Spleen (tissue), 11 donors: ENCODE measurements around the gene DNAJC10. TPM values are rescaled to one million over a fixed set of nuclear protein-coding genes. Genes with fewer than 3 reads are reported as not detected.

Experiments used
- DNase-seq: peaks from one replicate; pipeline ENCODE4 v3.0.0-alpha.2; 2020
- H3K27ac ChIP-seq, 8 donors: fragments of 200-600 bp; sonication (generic) in 7 of 8; 1 replicate in 4 of 8; 2 replicates in 4 of 8; pipeline versions ENCODE4 v1.5.0 to v1.8.0; 2016 to 2021; ENCODE audit warnings: inconsistent platforms in 4 of 8, mild to moderate bottlenecking in 4 of 8, moderate library complexity in 1 of 8
- H3K27me3 ChIP-seq, 7 donors: fragments of 200-600 bp; sonication (generic) in 6 of 7; replicated peaks in 1 of 7; 1 replicate in 4 of 7; 2 replicates in 3 of 7; pipeline versions ENCODE4 v1.5.0 to v1.8.0; 2016 to 2021; ENCODE audit warnings: inconsistent platforms in 3 of 7, mild to moderate bottlenecking in 1 of 7
- H3K36me3 ChIP-seq, 6 donors: fragments of 200-600 bp; sonication (generic) in 5 of 6; 1 replicate in 4 of 6; 2 replicates in 2 of 6; pipeline versions ENCODE4 v1.5.0 to v1.8.0; 2016 to 2021; ENCODE audit warnings: inconsistent platforms in 2 of 6
- H3K4me1 ChIP-seq, 6 donors: fragments of 200-600 bp; sonication (generic) in 5 of 6; 1 replicate in 3 of 6; 2 replicates in 3 of 6; pipeline versions ENCODE4 v1.5.0 to v1.8.0; 2016 to 2021; ENCODE audit warnings: inconsistent platforms in 3 of 6
- H3K4me3 ChIP-seq, 8 donors: fragments of 200-600 bp; sonication (generic) in 7 of 8; 1 replicate in 4 of 8; 2 replicates in 4 of 8; pipeline versions ENCODE4 v1.5.0 to v1.8.0; 2016 to 2021; ENCODE audit warnings: inconsistent platforms in 4 of 8, mild to moderate bottlenecking in 4 of 8, moderate library complexity in 2 of 8
- H3K9me3 ChIP-seq, 8 donors: fragments of 200-600 bp; sonication (generic) in 7 of 8; 1 replicate in 4 of 8; 2 replicates in 4 of 8; pipeline versions ENCODE4 v1.5.0 to v1.8.0; 2016 to 2021; ENCODE audit warnings: inconsistent platforms in 4 of 8
- POLR2A ChIP-seq, 3 donors: fragments of 450-650 bp; IDR thresholded peaks; one replicate each; pipeline ENCODE4 v1.5.1; 2017; ENCODE audit warnings: antibody characterized with exemption in 3 of 3, mild to moderate bottlenecking in 1 of 3
- POLR2AphosphoS5 ChIP-seq, 3 donors: sonication (generic); formaldehyde crosslinking; IDR thresholded peaks; one replicate each; pipeline ENCODE4 v1.5.1; 2017; ENCODE audit warnings: antibody characterized with exemption in 3 of 3
- WGBS, 5 donors: extraction: QIAGEN DNeasy Blood & Tissue Kit in 3 of 5; methylation state at CpG; one replicate each; pipeline versions ENCODE4 v1.1.5 to v1.1.7; 2013 to 2018; 5-methylcytosine and 5-hydroxymethylcytosine counted together
- intact Hi-C: fragments of 100-400 bp; cut with DNase I; formaldehyde crosslinking; loops from one replicate; pipeline ENCODE4 v1.15.0; 2023; ENCODE audit warnings: low total_unique reads
- polyA plus RNA-seq, 3 donors: library from polyadenylated mRNA; stranded (reverse); fragments of 200-250 nt; gene quantifications; one replicate each; pipeline ENCODE4 v1.2.1, GENCODE V29; 2013
- total RNA-seq, 7 donors: library from RNA; depleted of rRNA in 3 of 7; stranded (reverse); fragments of >200 nt in 3 of 7; fragmentation: NEBNext Ultra II Directional in 4 of 7; extraction: Animal tissue kit (Norgen Biotek cat#: 25700) in 4 of 7; gene quantifications; one replicate each; pipeline versions ENCODE4 v1.1.0 to v1.2.1, GENCODE V29; 2016 to 2021
- TF ChIP-seq, protein P1 (sequence below), 11 experiments: fragments of 200-600 bp in 7 of 11; fragments of 450-650 bp in 4 of 11; sonication (generic) in 4 of 11; IDR thresholded peaks in 8 of 11; conservative IDR thresholded peaks in 3 of 11; 1 replicate in 7 of 11; 2 replicates in 4 of 11; pipeline versions ENCODE4 v1.4.0 to v1.8.0; 2016 to 2021; ENCODE audit warnings: antibody characterized with exemption in 11 of 11, inconsistent platforms in 4 of 11, mild to moderate bottlenecking in 1 of 11
- donor health status: healthy with polysubstance abuse.
- donor health status: DM: no; HTN: no; CAD: no; lungs with moderate emphysema.
- donor health status: DM: no; HTN: no; CAD: no.
- donor health status: Bipolar disorder and iron deficiency.
- donor health status: healthy.
- donor health status: DM: no; HTN: no; CAD: no.
- donor health status: DM: yes; HTN: yes; CAD: no.

The DNAJC10 gene
- total and polyA plus RNA-seq, 10 donors: 25.7 to 108 (median 72.1) TPM

DNA sequence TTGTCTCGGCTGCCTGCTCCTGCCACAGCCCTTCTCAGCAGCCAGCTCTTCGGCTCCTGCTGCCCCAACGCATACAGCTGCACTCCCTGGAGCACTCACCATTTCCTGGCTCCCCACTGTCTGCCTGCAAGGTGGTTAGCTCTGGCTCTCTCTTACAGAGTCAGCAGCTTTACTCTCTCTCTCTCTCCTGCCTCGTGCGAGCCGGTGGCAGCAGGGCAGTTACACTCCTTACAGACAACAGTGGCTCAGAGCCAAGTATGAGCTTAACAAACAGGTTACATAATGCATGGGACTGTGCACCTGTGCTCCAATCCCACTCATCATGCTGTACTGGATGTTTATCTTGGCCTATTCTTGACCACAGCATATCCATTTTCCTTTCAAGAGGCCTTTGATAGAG, 47.4 kb upstream of the DNAJC10 start:
- peaks cover 0 to 7% (median 0%) of the 10 kb centered on the region in 6 donors for H3K4me1 ChIP-seq
- DNase-seq: no peak
- H3K27me3 ChIP-seq: no peaks in the 10 kb centered on the region
- H3K27ac ChIP-seq: no peak overlapping the region
- WGBS, 5 donors: 72 to 76% (median 73%) methylated on average over 6 of the region's 6 CpGs
- no peaks in the 10 kb centered on the region for H3K36me3 ChIP-seq
- H3K4me3 ChIP-seq: no peak overlapping the region
- TF ChIP-seq POLR2A (IDR thresholded peaks at IDR 0.05): no peak
- TF ChIP-seq POLR2AphosphoS5 (IDR thresholded peaks at IDR 0.05): no peak
- TF ChIP-seq, protein P1, sequence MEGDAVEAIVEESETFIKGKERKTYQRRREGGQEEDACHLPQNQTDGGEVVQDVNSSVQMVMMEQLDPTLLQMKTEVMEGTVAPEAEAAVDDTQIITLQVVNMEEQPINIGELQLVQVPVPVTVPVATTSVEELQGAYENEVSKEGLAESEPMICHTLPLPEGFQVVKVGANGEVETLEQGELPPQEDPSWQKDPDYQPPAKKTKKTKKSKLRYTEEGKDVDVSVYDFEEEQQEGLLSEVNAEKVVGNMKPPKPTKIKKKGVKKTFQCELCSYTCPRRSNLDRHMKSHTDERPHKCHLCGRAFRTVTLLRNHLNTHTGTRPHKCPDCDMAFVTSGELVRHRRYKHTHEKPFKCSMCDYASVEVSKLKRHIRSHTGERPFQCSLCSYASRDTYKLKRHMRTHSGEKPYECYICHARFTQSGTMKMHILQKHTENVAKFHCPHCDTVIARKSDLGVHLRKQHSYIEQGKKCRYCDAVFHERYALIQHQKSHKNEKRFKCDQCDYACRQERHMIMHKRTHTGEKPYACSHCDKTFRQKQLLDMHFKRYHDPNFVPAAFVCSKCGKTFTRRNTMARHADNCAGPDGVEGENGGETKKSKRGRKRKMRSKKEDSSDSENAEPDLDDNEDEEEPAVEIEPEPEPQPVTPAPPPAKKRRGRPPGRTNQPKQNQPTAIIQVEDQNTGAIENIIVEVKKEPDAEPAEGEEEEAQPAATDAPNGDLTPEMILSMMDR (IDR thresholded peaks at IDR 0.05 in 8 of 11, conservative IDR thresholded peaks at IDR 0.05 in 3 of 11): no peak
- H3K9me3 ChIP-seq: no peaks in the 10 kb centered on the region
- intact Hi-C loops: no loop called here

GRCh38 chr2:182672466-182673165, 43.4 kb upstream of the DNAJC10 start:
- Histone ChIP-seq H3K27me3 (no peaks in the 10 kb centered on the region), H3K4me3 (no peak overlapping the region), H3K4me1 (no peaks in the 10 kb centered on the region), H3K9me3 (peaks cover 0 to 7% (median 0%) of the 10 kb centered on the region in 8 donors), H3K36me3 (no peaks in the 10 kb centered on the region), H3K27ac (no peak overlapping the region)
- intact Hi-C loops: no loop called here
- DNase-seq: no peak
- TF ChIP-seq POLR2AphosphoS5 (IDR thresholded peaks at IDR 0.05): no peak
- TF ChIP-seq, protein P1 (IDR thresholded peaks at IDR 0.05 in 8 of 11, conservative IDR thresholded peaks at IDR 0.05 in 3 of 11): no peak
- no peak for TF ChIP-seq POLR2A (IDR thresholded peaks at IDR 0.05)
- WGBS, 5 donors: 67 to 82% (median 70%) methylated on average over 6 of the region's 6 CpGs

GRCh38 chr2:182680837-182681236, 35.2 kb upstream of the DNAJC10 start:
- no peak overlapping the region for H3K27ac ChIP-seq
- 42 to 78% (median 66%) methylated on average over 1 of the region's 1 CpG for WGBS, 5 donors
- intact Hi-C loops: no loop called here
- no peak for DNase-seq
- TF ChIP-seq POLR2AphosphoS5 (IDR thresholded peaks at IDR 0.05) (no peak), POLR2A (IDR thresholded peaks at IDR 0.05) (no peak)
- TF ChIP-seq, protein P1 (IDR thresholded peaks at IDR 0.05 in 8 of 11, conservative IDR thresholded peaks at IDR 0.05 in 3 of 11): no peak
- H3K4me3 ChIP-seq: no peak overlapping the region
- H3K36me3 ChIP-seq: no peaks in the 10 kb centered on the region
- peaks cover 0 to 6% (median 0%) of the 10 kb centered on the region in 6 donors for H3K4me1 ChIP-seq
- H3K9me3 ChIP-seq: no peaks in the 10 kb centered on the region
- H3K27me3 ChIP-seq: no peaks in the 10 kb centered on the region

GRCh38 chr2:182682210-182682609, 33.8 kb upstream of the DNAJC10 start:
- intact Hi-C loops: no loop called here
- Histone ChIP-seq H3K27me3 (peaks cover 0 to 7% (median 0%) of the 10 kb centered on the region in 7 donors), H3K4me1 (peaks cover 0 to 6% (median 0%) of the 10 kb centered on the region in 6 donors), H3K4me3 (no peak overlapping the region), H3K9me3 (no peaks in the 10 kb centered on the region), H3K27ac (no peak overlapping the region), H3K36me3 (no peaks in the 10 kb centered on the region)
- 48 to 71% (median 63%) methylated on average over 1 of the region's 1 CpG for WGBS, 5 donors
- TF ChIP-seq POLR2A (IDR thresholded peaks at IDR 0.05): no peak
- no peak for TF ChIP-seq POLR2AphosphoS5 (IDR thresholded peaks at IDR 0.05)
- TF ChIP-seq, protein P1 (IDR thresholded peaks at IDR 0.05 in 8 of 11, conservative IDR thresholded peaks at IDR 0.05 in 3 of 11): no peak
- DNase-seq: no peak
